SU-DHL-6 (cell line): ENCODE data around the gene CDK10.

Experiments used
- H2AFZ ChIP-seq: fragments of 200-600 bp; sonication (generic); 2 replicates; pipeline ENCODE4 v1.6.1; 2014; ENCODE audit warnings: low read depth, mild to moderate bottlenecking, moderate library complexity, mixed read lengths, antibody characterized with exemption, low read length; ENCODE audit not compliant: severe bottlenecking
- H3F3A ChIP-seq: fragments of 200-600 bp; shearing (Covaris generic); 2 replicates; pipeline ENCODE4 v1.6.0; 2016; ENCODE audit warnings: antibody characterized with exemption, mild to moderate bottlenecking; ENCODE audit not compliant: insufficient read depth
- H3K27ac ChIP-seq: fragments of 200-600 bp; sonication (generic); 2 replicates; pipeline ENCODE4 v1.5.1; 2016; ENCODE audit warnings: low read depth, mild to moderate bottlenecking, low read length, moderate library complexity, mixed read lengths
- H3K27me3 ChIP-seq: fragments of 200-600 bp; sonication (generic), shearing (Covaris generic); 2 replicates; pipeline ENCODE4 v1.6.0; 2014; ENCODE audit warnings: mild to moderate bottlenecking, low read length
- H3K36me3 ChIP-seq: fragments of 200-600 bp; sonication (generic); 2 replicates; pipeline ENCODE4 v1.6.1; 2014; ENCODE audit warnings: mild to moderate bottlenecking, low read length, mixed read lengths
- H3K4me2 ChIP-seq: fragments of 300-600, 200-600 bp; shearing (Covaris generic), sonication (generic); 2 replicates; pipeline ENCODE4 v1.6.0; 2014; ENCODE audit warnings: low read length, low read depth, mild to moderate bottlenecking; ENCODE audit not compliant: poor library complexity, severe bottlenecking
- H3K4me3 ChIP-seq: fragments of 200-600 bp; sonication (generic); 2 replicates; pipeline ENCODE4 v1.5.1; 2014; ENCODE audit warnings: antibody characterized with exemption, low read length, mild to moderate bottlenecking, mixed read lengths; ENCODE audit not compliant: insufficient read depth, poor library complexity, severe bottlenecking
- H3K79me2 ChIP-seq: fragments of 200-600 bp; sonication (generic); 2 replicates; pipeline ENCODE4 v1.6.1; 2014; ENCODE audit warnings: mild to moderate bottlenecking, low read length, moderate library complexity; ENCODE audit not compliant: insufficient read depth
- H3K9ac ChIP-seq: fragments of 200-600 bp; sonication (generic); 2 replicates; pipeline ENCODE4 v1.7.0; 2014; ENCODE audit warnings: mild to moderate bottlenecking, low read length
- H3K9me2 ChIP-seq: fragments of 200-600 bp; sonication (generic); replicated peaks from 2 replicates; pipeline ENCODE4 v1.6.1; 2014; ENCODE audit warnings: low read length; ENCODE audit not compliant: insufficient read depth
- H3K9me3 ChIP-seq: fragments of 200-600 bp; sonication (generic); 2 replicates; pipeline ENCODE4 v1.6.1; 2014; ENCODE audit warnings: low read length, mixed read lengths; ENCODE audit not compliant: insufficient read depth
- H4K20me1 ChIP-seq: fragments of 200-600 bp; sonication (generic); 2 replicates; pipeline ENCODE4 v1.6.1; 2014; ENCODE audit warnings: low read depth, mild to moderate bottlenecking, antibody characterized with exemption, low read length, moderate library complexity, mixed read lengths
- CTCF ChIP-seq: fragments of 200-600 bp; sonication (generic); IDR thresholded peaks from one replicate; pipeline ENCODE4 v1.5.1; 2017; ENCODE audit warnings: antibody characterized with exemption, mild to moderate bottlenecking, low read length, moderate library complexity; ENCODE audit not compliant: insufficient read depth, poor library complexity, severe bottlenecking
- EZH2phosphoT487 ChIP-seq: fragments of 200-600 bp; sonication (generic), shearing (Covaris generic); conservative IDR thresholded peaks from 2 replicates; pipeline ENCODE4 v1.6.1; 2018; ENCODE audit warnings: mild to moderate bottlenecking, antibody characterized with exemption, low read length, moderate library complexity, mixed read lengths

CDK10 gene

GRCh38 chr16:89720551-89720812 is 34.0 kb downstream of the CDK10 start:
- no peaks in the 10 kb centered on the region for H3K79me2 ChIP-seq
- peak overlapping the region; percentile 95 for H2AFZ ChIP-seq
- H3K9ac ChIP-seq, result peak overlapping the region; percentile 75

GRCh38 chr16:89720813-89721545 is 34.5 kb downstream of the CDK10 start, which contains the start of the genes VPS9D1 and ZNF276:
VPS9D1 (minus strand) TSS chr16:89720898; CDS start chr16:89720861, 37 bp downstream.
ZNF276 (plus strand) TSS chr16:89721537; CDS start chr16:89721641, 104 bp downstream.
- Histone ChIP-seq H3K79me2 (no peaks in the 10 kb centered on the region), H3F3A (peaks cover 5% of the 10 kb centered on the region), H3K27ac (peak within 1 kb of the TSS; percentile 54), H3K9ac (peak within 1 kb of the TSS; percentile 75), H3K9me3 (no peaks in the 10 kb centered on the region), H3K36me3 (no peaks in the 10 kb centered on the region), H4K20me1 (peaks cover 7% of the 10 kb centered on the region; the same call in 1 of the 2 replicates), H3K4me2 (peak within 1 kb of the TSS; percentile 68), H3K4me3 (peak within 1 kb of the TSS; percentile 90), H3K9me2 (no peaks in the 10 kb centered on the region), H2AFZ (peak within 1 kb of the TSS; percentile 95), H3K27me3 (no peaks in the 10 kb centered on the region)
- TF ChIP-seq CTCF, result no peak
- TF ChIP-seq EZH2phosphoT487, result no peak

More at GRCh38 chr16:89720551-89720812, 34.0 kb downstream of the CDK10 start:
- Histone ChIP-seq H3K36me3 (no peaks in the 10 kb centered on the region), H4K20me1 (peaks cover 7% of the 10 kb centered on the region; the same call in 1 of the 2 replicates), H3K9me3 (no peaks in the 10 kb centered on the region), H3K9me2 (no peaks in the 10 kb centered on the region), H3K27me3 (no peaks in the 10 kb centered on the region), H3F3A (peaks cover 5% of the 10 kb centered on the region), H3K4me3 (peak overlapping the region; percentile 90), H3K4me2 (peak overlapping the region; percentile 68), H3K27ac (0 out of 2 replicates have a peak overlapping the region, but pooled peaks have one; percentile 54)
- TF ChIP-seq CTCF (no peak), EZH2phosphoT487 (no peak)

GRCh38 chr16:89721546-89722391 is 35.3 kb downstream of the CDK10 start:
- Histone ChIP-seq H3F3A (peaks cover 5% of the 10 kb centered on the region), H3K9me3 (no peaks in the 10 kb centered on the region), H3K79me2 (no peaks in the 10 kb centered on the region), H3K4me3 (peak overlapping the region; percentile 90), H3K4me2 (peak overlapping the region; percentile 68), H3K36me3 (no peaks in the 10 kb centered on the region), H3K27ac (peak overlapping the region; percentile 54; the same call in 1 of the 2 replicates), H2AFZ (peak overlapping the region; percentile 95), H4K20me1 (peaks cover 7% of the 10 kb centered on the region; the same call in 1 of the 2 replicates), H3K9me2 (no peaks in the 10 kb centered on the region), H3K9ac (peak overlapping the region; percentile 75), H3K27me3 (no peaks in the 10 kb centered on the region)
- no peak for TF ChIP-seq EZH2phosphoT487
- TF ChIP-seq CTCF, result no peak
